SH-SY5Y (cell line): ENCODE results near the gene EFCAB10.

Experiments
- GATA2 ChIP-seq: IDR thresholded peaks from 2 replicates; pipeline ENCODE4 v1.6.1; 2011; ENCODE audit warnings: mild to moderate bottlenecking, low read depth, low read length
- GATA3 ChIP-seq: IDR thresholded peaks from 2 replicates; pipeline ENCODE4 v1.6.1; 2011; ENCODE audit warnings: low read depth, mild to moderate bottlenecking, low read length, moderate library complexity

Gene EFCAB10, protein sequence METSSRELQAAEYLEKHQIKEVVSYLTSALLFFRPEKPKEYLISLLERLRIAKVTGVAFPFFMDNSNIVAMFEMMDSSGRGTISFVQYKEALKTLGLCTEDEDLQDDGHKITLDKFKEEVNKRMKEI

DNA sequence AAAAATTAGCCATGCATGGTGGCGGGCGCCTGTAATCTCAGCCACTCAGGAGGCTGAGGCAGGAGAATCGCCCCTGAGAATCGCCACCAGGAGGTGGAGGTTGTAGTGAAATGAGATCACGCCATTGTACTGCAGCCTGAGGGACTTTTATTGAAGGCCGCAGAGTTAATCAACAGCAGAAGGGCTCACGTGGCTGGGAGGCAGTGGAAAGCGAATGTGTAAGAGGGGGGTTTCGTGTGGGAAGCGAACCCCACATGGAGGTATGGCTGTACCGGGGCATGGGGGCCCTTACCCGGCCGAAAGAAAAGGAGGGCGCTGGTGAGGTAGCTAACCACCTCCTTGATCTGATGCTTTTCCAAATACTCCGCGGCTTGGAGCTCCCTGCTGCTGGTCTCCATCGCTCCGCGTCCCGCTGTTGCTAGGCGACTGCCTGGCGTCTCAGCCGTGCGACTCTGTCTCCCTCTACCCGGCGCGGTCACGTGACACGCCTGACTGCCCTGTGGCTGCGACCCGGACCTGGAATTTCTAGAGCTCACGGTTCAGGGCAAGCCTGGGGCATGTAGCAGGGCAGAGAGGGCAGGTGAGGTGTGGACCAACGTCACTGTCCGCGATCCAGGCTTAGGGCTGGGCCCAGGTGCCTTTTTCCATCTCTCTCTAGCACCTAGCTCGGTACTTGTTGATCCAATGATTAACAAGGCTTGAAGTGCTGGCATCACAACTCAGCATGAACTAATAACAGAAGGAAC is at the start of gene EFCAB10:
Gene EFCAB10 (minus strand): TSS at position 428 of the 746 bp plus-strand sequence. CDS start 30 bp downstream, at position 398.
- TF ChIP-seq GATA3 (no peak), GATA2 (no peak)

DNA sequence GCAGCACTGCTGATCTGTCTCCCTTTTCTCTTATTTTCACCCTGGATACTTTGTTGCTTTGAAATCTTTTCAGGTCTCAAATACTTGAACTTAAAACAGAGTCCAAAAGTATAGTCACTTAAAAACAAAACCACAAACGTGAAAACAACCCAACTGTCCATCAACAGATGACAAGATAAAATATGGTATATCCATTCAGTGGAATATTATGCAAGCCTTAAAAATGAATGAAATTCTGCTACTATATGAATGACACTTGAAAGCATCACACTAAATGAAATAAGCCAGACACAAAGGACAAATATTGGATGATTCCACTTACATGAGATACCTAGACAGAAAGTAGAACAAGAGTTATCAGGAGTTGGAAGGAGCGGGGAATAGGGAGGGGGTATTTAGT is 44.7 kb upstream of the EFCAB10 start:
- no peak for TF ChIP-seq GATA2
- TF ChIP-seq GATA3 = no peak

DNA sequence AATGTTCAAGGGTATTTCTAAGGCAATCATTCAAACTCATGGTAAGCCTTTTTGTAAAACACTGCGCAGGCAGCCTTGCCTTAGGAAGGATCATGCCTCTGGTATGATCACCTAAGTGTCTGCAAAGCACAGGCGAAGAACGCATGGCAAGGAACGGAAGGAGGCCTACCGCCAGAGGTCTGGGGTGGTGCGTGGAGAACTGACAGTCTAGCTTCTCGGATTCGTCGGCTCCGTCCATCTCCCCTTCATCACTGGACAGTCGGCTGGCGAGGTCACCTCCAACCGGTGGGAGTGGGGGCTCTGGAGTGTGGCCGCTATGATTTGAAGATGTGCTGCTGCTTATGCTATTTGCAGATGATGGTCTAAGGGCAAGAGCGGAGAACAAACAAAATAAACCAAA is 42.6 kb upstream of the EFCAB10 start:
- TF ChIP-seq GATA3 (no peak), GATA2 (no peak)

DNA sequence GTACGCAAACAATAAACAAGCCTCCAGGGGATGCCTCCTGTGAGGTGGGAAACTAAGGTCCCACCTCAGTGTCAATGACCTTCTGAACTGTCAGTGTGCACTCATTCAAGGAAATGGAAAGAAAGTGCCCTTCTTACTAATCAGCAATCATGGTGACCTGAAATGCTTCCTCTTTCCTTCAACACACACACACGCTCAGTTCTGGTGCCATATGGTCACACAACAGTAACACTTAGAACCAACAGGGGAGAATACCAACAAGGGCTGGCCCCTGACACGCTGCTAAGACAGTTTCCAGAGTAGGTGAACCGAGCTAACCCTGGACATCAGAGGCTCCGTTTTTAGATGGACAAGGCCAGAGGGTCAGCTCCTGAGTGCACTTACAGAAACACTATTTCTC is 42.1 kb upstream of the EFCAB10 start:
- TF ChIP-seq GATA3 = no peak
- no peak for TF ChIP-seq GATA2

DNA sequence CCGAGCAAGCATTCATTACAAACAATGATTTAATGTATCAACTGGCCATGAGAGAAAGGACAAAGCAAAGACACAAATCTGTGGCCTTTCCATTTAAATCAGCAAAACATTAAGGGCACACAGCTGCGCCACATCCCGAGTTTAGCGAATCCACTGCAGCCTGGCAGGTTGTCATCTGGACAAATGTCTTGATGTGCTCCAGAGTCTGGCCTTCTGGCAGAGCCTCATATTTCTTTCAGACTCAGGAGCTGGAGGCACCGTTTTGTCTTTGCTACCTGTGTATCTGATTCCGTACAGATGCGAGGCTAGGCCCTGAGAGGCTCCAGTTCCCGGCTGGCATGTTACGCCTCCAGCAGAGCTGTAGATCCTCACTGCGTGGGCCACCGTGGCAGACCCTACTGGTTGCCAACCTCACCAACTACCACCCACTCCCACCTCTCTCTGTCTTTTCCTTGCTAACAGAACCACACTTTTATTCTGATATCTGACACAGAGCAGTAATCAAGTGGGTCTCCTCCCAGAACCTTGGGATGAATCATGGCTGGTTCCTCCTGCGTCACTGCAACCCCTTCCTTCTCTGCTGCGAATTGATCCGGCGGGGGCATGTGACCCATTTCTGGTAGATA is 40.9 kb upstream of the EFCAB10 start:
- TF ChIP-seq GATA3 (no peak), GATA2 (no peak)

DNA sequence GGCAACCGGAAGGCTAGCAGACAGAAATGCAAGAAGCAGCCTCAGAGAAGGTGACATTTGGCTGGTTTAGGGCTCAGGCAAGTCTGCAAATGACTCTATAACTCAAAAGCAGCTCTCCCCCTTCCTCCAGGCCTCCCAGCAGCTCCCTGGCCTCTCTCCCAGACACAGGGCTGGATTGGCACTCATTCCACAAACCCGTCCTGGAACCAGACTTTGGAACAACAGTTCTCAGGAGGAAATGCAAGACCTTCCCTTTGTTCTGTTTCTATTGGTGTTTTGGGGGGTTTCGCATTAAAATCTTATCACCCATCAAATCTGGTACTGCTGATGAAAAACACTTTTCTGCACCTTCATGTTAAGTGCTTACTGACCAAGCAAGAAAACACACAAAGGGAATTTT is 40.3 kb upstream of the EFCAB10 start:
- no peak for TF ChIP-seq GATA3

DNA sequence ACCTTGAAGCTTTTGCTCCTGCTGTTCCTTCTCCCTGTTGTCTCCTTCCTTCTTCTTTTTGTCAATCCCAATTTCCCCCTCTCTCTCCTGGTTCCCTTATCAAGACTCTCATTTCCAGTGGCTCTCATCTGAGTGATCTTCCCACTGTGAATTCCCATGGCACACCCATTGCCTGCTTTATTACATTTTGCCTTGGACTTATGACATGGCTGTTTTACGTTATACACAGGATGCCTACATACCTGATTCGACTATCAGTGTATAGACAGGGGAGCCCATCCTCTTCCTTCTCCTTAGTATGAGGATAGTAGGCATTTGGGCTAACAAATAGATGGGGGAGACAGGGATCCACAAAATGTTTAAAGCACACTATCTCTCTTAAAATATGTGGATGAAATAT is 39.9 kb upstream of the EFCAB10 start:
- no peak for TF ChIP-seq GATA3
- TF ChIP-seq GATA2 = no peak

DNA sequence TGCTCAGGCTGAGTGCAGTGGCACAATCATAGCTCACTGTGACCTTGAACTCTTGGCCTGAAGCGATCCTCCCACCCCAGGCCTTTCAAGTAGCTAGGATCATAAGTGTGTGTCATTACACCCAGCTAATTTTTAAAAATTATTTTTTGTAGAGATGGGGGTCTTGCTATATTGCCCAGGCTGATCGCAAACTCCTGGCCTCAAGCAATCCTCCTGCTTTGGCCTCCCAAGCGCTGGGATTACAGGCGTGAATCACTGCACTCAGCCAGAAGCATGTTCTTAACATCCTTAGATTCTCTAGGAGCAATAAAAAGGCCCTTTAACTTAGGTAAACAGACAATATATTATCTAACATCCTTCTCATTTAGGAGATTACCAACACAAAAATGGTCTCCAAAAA is 38.3 kb upstream of the EFCAB10 start:
- TF ChIP-seq GATA2 = no peak
- TF ChIP-seq GATA3 = no peak

DNA sequence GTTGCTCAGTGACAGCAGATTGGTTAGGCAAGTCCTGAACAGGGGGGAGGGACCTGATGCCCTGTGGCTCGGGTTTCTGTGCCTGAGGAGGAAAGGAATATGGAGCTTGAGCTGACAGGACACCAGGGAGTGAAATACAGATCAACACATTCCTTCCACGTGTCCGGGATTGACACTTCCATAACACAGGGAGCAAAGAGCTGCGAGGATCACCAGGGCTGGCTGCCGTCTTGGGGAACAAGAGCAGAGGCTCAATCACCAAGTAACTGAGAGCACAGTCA is 36.7 kb upstream of the EFCAB10 start:
- TF ChIP-seq GATA3 (no peak), GATA2 (no peak)

DNA sequence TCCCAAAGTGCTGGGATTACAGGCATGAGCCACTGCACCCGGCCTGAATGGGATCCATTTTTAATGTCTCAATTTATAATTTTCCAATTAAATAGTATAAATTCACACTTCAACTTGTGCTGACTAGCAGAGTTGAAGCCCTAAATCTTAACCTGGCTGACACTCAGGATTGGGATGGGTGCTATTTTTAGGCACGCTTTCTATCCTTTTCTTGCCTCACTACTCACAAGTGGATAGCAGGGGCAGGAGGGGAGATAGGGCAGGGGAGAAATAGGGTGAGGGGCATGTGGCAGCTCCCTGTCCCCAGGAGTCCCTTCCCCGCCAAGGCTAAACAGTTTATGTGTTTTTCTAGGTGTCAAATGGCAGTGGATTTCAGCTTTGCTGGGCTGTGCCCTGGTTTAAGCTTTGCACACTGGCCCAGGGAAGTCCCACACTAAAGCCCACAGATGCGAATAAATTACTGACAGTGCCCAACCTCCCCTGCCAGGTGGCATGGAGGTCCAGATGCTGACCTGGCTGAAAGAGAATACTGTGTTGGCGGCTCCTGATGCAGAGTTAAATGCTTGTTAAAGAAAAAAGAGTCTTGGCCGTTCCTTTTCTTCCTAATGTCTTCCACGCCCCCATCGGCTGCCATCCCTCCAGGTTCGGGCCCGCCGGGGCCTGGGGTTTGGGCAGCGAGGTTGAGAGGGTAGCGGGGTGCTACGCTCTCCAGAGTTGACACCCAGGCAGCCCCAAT is 36.2 kb upstream of the EFCAB10 start:
- TF ChIP-seq GATA2 = no peak
- no peak for TF ChIP-seq GATA3

DNA sequence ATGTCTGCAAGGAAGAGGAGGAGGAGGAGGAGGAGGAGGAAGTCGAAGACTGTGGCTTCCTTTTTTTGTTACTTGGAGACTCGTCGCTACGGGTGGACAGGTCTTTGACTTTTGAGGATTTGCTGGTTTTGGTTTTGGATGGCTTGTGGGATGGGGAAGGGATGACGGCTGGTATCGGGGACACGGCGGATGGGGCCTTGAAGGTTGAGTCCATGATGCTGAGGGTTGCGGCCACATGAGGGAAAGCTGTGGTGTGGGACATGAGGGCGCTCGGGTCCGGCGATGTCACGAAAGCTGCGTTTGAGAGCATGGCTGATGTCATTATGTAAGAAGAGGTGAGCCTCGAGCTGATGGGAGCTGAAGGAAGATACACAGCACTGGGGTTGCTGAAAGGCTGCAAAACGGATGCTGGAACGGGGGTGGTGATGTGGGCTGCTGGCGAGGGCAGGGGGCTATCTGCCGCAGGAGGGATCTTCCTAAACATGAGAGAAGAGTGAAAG is 33.1 kb upstream of the EFCAB10 start:
- TF ChIP-seq GATA2 (no peak), GATA3 (no peak)

DNA sequence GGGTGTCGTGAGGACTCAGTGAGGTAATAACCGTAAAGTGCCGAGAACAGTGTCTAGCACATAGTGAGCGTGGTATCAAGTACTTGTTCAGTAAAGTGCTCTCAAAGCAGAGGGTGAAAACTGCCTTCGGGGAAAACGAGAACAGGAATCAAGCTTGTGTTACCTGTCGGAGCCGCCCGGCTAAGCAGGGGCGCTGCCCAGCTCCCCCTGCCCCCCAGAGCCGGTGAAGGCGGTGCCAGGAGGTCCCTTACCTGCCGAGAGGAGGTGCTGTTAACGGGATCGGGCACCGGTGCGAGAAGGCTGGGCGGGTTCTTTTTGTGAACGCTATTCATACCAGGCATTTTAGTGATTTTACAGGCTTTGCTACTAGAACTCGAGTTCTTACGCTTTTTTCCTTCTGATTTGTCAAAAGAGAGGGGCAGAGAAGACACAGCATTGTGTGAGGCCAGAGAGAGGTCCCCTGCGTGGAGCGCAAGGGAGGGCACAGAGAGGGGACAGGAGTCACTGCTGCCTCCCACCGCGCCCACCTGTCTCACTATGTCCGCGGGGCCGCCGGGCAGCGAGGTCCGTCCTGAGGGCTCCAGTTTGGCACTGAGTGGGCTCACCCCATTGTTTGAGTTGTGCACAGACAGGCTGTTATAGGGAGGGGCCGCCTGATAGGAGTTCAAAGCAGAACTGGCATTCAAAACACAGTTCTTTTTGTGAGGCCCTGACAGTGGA is 32.5 kb upstream of the EFCAB10 start:
- TF ChIP-seq GATA2 (no peak), GATA3 (no peak)

DNA sequence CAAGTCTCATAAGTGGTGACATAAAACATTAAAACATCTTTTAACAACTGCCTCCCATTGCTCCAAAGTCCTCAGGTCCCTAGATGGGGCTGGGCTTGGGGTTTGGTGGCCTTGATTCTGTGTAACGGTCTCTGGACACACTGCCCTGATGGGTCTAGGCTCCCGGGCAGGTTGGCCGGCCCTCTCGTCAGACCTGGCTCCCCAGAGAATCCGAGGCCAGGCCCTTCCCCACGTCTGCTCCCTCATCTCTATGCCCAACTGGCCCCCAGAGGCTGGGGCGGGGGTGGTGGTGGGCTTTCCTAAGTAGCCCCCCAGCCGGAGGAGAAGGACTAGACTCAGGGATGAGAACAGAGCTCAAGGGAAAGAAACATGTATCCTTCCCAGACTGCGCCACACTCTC is 31.5 kb upstream of the EFCAB10 start:
- TF ChIP-seq GATA2 = no peak
- TF ChIP-seq GATA3 = no peak

DNA sequence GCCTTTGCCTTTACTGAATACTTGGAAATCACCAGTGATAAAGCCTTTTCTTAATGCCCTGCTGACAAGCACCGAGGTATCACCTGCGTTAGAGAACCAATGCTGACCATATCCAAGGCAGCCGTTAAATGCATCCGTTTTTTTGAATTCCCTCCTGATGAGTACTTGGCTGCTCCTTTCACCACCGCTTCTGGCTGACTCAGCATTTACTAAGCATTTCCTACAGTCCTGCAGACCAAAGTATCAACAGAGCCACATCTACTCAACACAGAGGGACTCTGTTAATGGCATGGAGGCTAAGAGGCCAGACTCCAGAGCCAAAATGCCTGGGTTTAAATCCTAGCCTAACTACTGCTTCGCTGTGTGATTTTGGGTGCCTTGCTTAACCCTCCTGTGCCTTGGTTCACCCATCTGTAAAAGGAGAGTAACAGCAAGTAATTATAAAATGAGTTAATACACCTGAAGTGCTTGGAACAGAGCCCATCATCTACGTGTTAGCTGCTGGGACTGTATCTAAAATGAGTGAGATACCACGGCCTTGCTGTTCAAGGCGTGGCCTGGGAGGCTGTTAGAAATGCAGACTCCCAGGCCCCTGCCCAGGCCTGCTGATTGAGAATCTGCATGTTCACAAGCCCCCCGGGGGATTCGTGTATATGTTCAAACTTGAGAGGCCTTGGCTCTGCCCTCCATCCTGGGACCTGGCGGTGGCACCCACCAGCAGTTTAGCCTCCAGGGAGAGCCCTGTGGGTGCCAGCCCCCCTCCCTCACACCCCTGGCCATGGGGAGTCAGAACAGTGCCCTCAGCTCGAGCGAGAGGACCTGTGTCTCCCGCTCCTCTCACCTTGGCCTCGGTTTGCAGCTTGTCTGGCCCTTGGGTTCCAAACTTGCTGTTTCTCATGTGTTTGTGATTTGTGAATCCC is 30.8 kb upstream of the EFCAB10 start:
- TF ChIP-seq GATA3 = no peak
- no peak for TF ChIP-seq GATA2
